NCI-H446 (cell line): Measurements from ENCODE around the gene SNX9.

Experiments
- DNase-seq, 2 experiments: peaks; one replicate each; lab custom pipeline; 2025; lab: John Stamatoyannopoulos, UW

The SNX9 gene

GRCh38 chr6:157978021-157978783 is 155.2 kb downstream of the SNX9 start:
- DNase-seq: no peak

DNA sequence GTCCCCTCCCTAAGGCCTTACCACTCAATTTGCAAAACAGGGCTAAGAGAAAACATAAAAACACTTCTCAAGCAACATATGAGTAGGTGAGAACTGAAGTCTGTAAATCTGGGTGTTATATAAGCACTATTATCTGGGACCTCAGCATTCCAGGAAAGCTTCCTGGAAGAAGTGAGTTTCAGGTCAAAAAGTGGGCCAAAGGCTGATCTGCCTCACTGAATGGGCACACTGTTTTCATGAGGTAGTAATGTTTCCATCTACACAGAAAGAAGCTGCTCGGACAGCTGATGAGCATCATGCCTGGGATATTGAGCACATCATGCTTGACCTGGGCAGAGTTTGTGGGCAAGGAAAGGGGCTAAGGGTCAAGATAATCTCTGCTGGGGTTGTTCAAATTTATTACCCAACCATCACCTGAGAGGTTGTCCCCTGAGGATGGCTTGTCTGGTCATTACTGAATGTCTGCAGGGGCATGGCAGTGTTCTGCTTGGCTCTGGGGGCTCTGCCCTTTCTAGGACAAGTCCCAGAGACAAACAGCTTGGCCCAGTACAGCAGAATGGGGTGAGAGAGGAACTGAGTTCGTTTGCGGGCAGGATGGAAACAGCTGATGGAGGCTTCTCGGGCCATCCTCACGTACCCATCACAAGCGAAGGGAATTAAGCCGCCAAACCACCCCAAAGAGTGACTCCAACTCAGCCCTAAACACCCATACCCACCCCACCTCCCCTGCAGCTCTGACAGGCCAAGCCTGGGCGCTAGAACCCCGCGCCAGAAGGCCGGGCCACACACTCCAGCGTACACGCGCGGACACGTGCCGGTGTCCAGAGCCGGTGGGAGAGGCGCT is 157.5 kb downstream of the SNX9 start:
- DNase-seq: no peak

DNA sequence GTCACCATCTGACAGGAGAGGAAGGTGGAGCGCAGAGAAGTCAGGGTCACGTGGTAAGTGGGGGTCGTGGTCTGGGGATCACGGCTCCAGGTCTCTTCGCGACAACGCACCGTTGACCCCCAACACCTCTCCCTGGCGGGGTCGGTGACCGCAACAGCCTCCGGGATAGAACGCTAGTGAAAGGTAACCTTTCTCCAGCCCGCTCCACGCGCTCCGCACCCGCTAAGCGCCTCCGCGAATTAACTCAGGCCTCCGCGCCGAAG is 158.0 kb downstream of the SNX9 start:
- DNase-seq: no peak

DNA sequence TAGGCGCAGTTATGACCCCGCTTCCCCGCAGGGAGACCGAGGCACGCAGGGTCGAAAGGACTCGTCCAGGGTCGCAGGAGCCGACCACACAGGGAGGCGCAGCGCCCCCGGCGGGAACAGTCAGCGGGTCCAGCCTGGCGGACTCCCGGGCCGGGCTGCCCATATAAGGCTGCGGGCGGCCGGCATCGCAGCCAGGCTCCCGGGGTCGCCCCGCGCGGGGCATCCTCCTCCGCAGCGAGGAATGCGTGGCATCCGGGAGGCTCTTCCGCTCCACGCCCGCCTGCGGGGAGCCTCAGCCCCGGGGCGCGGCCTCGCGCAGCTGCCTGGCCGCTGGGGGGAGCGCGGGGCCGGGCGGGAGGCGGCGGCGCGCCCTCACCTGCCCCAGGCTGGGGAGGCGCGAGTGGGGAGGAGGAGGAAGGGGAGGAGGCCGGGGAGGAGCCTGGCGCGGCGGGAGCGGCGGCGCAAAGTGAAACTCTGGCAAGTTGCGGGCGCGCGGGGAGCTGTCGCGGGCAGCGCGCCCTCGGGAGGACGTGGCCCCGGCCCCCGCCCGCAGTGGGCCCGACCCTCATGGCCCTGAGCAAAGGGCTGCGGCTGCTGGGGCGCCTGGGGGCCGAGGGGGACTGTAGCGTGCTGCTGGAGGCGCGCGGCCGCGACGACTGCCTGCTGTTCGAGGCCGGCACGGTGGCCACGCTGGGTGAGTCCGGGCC is 158.5 kb downstream of the SNX9 start, which contains the start of gene SYNJ2:
Gene SYNJ2, plus strand, starts transcription at position 469 of the 707 bp plus-strand sequence. Its CDS starts 99 bp downstream, at position 568.
- DNase-seq: peak in 1 of 2 experiments; percentile 30

DNA sequence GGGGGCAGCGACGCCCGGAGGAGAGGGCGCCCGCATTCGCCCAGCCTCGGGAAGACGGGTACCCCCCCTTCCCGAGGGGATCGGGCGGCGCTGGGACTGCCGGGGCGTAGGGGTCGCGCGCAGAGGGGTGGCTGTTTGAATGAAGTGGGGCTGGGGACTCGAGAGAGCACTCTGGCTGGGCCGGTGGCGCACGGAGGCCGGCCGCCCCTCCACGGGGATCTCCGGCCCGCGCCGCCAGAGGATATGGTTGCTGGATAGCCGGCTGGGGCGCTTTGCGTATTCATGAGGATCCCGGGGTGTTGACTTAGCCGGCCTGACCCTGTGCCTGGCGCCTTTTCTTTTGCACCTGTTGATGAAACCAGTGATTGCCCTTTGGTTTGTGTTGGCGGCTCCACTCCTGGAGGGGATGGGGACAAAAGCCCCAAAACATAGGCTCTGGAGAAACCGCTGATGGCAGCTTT is 159.1 kb downstream of the SNX9 start:
- DNase-seq: no peak

GRCh38 chr6:157982563-157983405 is 159.7 kb downstream of the SNX9 start:
- DNase-seq: peak in 1 of 2 experiments; percentile 4

- DNase-seq: no peak
Measured at GRCh38 chr6:157983406-157984119, 160.5 kb downstream of the SNX9 start.

GRCh38 chr6:157984128-157984527 is 161.1 kb downstream of the SNX9 start:
- no peak for DNase-seq

DNA sequence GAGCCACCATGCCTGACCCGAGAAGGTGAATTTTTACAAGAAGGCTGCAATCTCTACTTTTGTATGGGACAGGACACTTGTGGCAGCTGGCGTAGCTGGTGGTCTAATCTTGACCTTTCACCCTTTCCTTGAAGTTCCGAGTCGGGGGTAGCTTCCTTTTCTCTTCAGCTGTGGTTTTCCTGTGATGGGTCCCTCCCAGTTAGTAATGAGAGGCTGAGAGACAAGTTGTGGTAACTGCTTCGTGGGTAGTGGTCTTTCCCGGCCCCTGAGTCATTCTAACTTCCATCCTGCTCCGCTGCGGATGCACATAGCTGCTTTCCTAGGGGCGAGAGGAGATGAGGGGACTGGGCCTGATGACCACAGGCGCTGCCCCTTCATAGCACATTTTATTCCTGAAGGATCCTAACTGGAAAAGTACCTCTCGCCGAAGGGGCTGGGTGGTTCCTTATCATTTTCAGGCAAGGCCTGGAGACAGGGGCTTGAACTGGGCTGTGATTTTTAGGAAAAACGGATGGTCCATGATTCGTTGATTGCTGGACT is 161.7 kb downstream of the SNX9 start:
- no peak for DNase-seq

DNA sequence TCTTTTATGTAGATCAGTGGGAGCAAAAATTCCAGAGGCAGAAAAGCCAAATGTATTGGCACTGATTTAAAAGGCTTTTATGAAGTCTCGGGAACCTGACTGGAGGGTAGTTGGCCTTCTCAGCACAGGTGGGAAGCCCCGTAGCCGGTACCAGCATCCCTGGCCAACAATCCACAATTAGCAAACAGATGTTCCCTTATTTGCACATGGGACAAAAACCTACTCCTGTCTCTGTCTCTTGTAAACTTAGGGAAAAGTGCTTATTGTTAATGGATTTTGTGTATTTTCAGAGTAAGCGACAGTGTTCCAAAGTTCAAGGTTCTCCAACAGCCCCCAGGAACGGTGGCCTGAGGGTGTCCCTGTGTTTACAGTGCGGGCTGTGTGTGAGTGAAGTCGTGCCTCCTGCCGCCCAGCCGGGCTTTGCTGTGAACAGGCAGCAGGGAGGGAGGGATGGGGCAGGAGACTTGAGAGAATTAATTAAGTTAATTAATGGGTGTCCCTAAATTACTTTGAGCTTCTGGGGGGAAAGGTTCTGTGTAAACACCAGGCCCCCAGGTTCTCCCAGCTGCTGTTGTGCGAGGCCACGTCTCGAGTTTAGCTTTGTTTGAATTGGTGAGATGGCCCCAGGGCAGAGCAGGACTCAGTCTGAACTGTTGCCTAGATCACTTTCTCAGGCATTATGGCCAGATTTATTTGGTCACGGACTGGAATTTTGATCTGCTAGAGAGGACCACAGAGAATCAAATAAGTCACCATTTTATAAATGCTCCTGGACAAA is 162.5 kb downstream of the SNX9 start:
- no peak for DNase-seq

GRCh38 chr6:157987788-157988699 is 165.0 kb downstream of the SNX9 start:
- no peak for DNase-seq

GRCh38 chr6:157988700-157989063 is 165.6 kb downstream of the SNX9 start:
- DNase-seq: peak in 1 of 2 experiments; percentile 25

GRCh38 chr6:157989541-157990289 is 166.7 kb downstream of the SNX9 start:
- peak; percentile 90 to 98 for DNase-seq

DNA sequence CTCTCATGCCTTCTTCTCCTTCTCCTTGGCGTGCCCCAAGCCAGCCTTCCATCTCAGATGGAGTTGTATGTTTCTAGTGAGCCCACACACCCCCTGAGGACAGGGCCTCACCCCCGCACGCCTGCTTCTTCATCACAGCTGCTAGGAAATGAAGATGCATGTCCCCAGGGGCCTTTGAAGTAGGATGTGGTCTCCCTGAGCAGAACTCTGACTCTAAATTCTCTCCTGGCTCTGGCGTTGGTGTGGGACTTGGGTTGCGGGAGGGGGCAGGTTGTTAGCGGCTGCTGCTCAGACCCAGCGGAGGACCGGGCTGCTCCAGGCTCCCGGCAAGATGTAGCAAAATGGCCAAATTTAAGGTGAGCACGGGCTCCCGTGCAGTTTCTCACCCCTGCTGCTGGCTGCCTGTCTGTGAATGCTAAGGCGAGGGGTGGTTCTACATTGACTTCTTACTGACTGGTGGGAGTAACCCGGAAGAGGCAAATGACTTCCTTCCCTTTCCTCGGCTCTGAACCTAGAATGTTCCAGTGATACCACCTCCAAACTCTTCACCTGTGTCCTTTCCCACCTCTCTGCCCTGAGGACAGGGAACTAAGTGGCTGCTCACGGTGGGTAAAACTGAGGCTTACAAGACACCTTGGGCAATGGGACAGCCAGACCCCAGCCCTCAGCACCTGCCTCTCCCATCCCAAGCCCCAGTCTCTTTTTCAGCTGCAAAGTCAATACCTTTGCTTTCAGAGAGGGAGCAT is 167.4 kb downstream of the SNX9 start:
- peak in 1 of 2 experiments; percentile 47 for DNase-seq

DNA sequence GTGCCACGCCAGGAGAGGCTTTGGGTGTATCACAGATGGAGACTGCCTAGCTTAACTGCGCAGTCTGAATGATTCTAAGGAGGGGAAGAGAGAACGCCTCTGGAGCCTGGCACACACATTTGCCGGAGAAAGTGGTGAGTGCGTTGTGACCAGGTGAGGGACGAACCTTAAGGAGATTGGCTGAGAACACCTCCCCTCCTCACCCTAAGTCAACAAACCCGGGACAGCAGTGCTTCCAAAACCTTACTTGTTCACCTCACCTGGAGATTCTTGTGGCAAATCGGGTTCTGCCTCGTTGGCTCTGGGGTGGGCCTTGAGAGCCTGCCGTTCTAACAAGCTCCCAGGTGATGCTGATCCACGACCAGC is 168.0 kb downstream of the SNX9 start:
- no peak for DNase-seq

DNA sequence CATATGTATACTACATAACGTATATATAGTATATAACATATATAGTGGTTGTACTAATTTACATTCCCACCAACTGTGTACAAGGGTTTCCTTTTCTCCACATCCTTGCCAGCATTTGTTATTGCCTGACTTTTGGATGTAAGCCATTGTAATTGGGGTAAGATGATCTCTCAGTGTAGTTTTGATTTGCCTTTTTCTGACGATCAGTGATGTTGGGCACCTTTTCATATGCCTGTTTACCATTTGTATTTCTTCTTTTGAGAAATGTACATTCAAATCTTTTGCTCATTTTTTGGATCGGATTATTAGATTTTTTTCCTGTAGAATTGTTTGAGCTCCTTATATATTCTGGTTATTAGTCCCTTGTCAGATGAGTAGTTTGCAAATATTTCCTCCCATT is 170.0 kb downstream of the SNX9 start:
- DNase-seq: peak in 1 of 2 experiments; percentile 53

- DNase-seq: no peak
Measured at GRCh38 chr6:157994125-157994795, 171.2 kb downstream of the SNX9 start.
